Stimulated activated CD8-positive, alpha-beta memory T cell treated with anti-CD3 and anti-CD28 coated beads, Interleukin-4, amount 100 ng/mL, for 1 hour (primary cell): ENCODE measurements around the gene GEMIN7.

Source experiments
- DNase-seq, 2 donors: peaks; one replicate each; pipeline ENCODE4 v3.0.0-alpha.2; 2020; ENCODE audit warnings: low read depth in 2 of 2, low spot score in 1 of 2

The GEMIN7 gene

GRCh38 chr19:45059258-45059965 is 19.6 kb upstream of the GEMIN7 start:
- peak; percentile 72 to 75 for DNase-seq

DNA sequence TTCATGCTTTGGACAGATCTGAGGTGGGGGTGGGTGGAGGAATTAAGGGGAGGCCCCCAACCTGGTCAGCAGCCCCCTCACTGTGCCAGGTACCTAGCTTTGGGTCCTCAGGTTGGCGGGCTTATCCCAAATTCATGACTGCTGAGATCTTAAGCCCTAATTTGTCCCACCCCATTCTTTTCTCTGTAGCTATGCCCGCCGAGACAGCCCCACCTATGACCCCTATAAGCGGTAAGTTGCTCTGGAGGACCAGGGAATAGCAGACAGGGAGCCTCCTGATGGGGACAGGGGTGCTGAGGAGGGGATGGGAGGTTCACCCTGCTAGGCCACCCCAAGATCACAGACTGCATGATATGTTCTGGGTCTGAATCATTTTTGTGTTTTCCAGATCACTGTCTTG is 17.1 kb upstream of the GEMIN7 start:
- DNase-seq, result no peak

DNA sequence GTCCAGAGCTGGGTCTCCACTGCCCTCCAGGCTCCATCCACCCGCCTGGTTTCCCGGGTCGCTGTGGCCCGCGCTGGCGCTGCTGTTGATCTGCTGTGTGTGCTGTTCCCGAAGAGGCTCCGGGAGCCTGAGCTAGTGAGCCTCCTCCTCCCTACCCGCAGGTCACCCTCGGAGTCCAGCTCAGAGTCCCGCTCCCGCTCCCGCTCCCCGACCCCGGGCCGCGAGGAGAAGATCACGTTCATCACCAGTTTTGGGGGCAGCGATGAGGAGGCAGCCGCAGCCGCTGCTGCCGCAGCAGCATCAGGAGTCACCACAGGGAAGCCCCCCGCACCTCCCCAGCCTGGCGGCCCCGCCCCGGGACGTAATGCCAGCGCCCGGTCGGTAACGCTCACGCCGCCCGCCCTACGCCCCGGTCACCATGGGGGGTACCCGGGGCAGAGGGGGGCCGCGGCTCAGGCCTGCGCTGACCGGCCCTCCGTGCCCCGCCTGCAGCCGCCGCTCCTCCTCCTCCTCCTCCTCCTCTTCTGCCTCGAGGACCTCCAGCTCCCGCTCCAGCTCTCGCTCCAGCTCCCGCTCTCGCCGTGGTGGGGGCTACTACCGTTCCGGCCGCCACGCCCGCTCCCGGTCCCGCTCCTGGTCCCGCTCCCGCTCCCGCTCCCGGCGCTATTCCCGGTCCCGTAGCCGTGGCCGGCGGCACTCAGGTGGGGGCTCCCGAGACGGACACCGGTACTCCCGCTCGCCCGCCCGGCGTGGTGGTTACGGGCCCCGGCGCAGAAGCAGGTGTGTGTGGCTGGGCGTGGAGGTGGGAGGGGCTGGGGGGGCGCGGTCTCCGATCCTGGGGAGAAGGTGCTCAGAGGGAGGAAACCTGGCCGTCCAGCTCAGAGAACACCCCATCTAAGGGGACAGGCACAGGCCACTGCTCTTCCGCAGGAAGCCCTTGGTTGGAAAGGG is 14.9 kb upstream of the GEMIN7 start:
- DNase-seq, result no peak

DNA sequence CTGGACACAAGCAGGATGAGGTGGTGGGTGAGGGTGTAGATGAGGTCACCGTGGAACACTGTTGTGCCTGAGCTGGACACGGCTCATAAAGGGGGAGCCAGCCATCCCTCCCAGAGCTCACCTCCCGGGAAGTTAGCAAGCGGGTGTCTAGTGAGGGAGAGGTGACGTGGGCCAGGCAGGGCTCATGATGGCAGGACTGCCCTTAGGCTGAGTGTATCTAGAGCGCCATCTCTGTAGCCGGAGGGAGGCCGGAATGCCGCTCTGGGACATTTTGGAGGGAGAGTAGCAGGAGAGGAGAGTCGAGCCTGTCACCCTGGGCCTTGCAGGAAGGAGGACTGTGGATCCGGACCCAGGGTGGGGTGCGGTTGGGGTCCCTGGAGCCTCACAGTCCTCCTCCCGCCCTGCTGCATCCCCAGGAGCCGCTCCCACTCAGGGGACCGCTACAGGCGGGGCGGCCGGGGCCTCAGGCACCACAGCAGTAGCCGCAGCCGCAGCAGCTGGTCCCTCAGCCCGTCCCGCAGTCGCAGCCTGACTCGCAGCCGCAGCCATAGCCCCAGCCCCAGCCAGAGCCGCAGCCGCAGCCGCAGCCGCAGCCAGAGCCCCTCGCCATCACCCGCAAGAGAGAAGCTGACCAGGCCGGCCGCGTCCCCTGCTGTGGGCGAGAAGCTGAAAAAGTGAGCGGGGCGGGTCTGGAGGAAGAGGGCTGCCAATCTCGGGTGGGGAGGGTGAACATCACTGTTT is 12.0 kb upstream of the GEMIN7 start:
- no peak for DNase-seq

- DNase-seq, result no peak
These were observed 11.0 kb upstream of the GEMIN7 start for GRCh38 chr19:45068041-45068440.

GRCh38 chr19:45069056-45069455 is 10.0 kb upstream of the GEMIN7 start:
- no peak for DNase-seq

DNA sequence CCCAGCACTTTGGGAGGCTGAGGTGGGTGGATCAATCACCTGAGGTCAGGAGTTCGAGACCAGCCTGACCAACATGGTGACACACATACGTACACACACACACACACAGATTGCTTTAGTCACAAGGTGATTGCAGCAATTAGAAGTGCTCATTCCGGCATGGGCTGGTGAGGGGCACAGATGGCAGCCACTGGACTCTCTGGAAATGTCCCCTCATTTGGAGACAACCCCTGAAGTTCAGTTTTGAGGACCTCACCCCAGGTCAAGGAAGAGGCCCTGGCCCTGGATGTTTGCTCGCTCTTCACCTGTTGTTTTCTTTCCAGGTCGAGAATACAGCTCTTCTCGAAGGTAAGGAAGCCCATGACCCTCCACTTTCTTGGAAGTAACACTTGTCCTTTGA is 8.8 kb upstream of the GEMIN7 start:
- no peak for DNase-seq

GRCh38 chr19:45070861-45071544 is 8.1 kb upstream of the GEMIN7 start:
- DNase-seq, result no peak

DNA sequence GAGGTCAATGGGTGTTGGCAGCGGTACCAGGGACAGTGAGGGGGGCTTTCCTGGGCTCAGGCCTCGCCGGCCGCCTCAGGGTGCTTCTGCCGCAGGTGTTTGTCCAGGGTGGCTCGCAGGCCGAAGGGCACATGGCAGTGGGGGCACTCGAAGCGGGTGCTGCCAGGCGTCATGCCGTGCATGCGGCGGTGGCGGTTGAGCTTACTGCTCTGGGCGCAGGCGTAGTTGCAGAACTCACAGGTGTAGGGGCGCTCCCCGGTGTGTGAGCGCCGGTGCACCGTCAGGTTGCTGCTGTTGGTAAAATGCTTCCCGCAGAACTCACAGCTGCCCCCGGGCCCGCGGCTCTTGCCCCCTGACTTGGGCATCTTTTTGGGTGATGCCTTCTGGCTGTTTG is 7.5 kb upstream of the GEMIN7 start:
- no peak for DNase-seq

DNA sequence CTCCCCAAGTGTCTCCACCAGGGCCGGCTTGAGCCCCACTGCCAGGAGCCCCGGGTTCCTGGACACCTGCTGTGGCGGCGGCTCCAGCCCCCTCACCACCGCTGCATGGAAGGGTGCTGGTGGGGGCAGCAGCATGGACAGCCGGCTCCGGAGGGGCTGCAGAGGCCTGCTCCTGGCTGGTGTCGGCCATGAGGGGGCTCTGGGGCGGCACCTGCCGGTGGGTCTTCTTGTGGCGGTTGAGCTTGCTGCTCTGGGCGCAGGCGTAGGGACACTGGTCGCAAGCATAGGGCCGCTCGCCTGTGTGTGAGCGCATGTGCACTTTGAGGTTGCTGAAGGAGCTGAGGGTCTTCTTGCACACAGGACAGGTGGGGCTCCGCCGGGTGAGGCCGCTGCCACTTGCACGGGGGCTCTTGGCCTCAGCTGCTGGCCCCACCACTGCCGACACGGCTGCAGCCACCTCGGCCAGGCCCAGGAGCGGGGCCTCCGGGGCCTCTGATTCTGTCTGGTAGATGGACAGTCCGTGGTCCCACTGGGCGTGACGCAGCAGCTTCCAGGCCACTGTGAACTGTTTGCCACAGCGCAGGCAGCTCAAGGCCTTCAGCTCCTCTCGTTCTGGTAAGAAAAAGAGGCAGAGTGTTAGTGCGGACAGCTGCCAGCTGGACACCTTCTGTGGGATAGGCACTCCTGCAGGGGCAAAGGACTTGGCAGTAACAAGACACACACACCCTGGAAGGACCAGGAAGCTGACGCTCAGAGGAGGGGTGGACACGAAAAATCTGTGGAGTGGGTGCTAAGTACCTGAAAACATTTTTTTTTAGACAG is 6.9 kb upstream of the GEMIN7 start:
- DNase-seq, result no peak

DNA sequence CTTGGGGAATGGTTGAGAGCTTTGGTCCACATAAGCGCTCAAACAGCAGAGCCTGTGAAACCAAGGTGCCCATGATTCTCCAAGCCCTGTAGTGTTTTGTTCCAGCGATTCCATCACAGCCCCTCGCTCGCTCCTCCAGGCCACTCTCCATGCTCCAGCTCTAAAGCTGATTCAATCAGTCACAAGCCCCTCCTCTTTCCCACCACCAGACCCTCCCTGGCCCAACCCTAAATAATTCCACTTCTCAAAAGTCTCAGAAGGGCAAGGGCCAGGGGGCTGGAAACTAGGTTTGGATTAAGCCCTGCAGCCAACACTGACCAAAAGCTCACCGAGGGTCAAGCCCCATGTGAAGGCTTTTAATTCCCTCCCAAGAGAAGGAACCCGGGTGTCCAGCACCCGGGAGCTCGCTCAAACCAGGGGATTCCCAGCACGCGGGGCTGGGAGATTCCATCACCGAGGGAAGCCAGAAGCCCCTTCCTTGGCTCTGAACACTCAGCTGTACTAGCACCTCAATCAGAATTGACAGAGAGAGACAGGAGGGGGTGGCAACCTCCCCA is 4.2 kb upstream of the GEMIN7 start:
- no peak for DNase-seq

DNA sequence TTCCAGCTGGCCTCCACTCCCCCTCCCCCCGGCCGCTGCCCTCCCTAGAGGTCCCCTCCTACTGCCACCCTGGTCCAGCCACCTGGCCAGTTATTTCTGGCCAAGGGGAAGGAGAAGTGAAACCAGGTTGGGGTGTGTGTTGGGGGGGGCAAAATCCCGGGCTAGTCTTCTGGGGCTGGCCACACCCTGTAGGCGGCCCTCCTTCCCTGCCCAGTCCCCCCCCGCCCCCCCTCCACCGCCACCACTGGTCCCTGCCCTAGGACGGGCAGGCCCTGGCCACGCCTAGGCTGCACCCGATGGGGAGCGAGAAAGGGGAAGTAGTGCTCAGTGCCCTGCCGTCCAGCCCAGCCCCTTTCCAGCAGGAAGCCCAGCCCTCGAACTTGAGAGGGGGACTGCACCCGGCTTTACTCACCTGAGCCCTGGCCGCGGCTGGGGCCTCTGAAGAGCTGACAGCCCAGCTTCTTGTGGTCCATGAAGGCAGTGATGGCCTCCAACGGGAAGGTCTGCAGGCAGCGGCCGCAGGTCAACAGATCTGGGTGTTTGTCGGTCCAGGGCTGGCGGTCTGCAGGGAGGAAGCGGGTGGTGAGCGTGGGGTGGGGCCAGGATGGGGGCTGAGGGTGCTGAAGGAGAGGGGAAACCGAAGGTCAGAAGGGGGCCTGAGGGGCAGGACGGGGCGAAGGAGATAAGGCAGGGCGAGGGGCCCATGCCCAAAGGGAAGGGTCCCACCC is 3.6 kb upstream of the GEMIN7 start:
- DNase-seq, result no peak

DNA sequence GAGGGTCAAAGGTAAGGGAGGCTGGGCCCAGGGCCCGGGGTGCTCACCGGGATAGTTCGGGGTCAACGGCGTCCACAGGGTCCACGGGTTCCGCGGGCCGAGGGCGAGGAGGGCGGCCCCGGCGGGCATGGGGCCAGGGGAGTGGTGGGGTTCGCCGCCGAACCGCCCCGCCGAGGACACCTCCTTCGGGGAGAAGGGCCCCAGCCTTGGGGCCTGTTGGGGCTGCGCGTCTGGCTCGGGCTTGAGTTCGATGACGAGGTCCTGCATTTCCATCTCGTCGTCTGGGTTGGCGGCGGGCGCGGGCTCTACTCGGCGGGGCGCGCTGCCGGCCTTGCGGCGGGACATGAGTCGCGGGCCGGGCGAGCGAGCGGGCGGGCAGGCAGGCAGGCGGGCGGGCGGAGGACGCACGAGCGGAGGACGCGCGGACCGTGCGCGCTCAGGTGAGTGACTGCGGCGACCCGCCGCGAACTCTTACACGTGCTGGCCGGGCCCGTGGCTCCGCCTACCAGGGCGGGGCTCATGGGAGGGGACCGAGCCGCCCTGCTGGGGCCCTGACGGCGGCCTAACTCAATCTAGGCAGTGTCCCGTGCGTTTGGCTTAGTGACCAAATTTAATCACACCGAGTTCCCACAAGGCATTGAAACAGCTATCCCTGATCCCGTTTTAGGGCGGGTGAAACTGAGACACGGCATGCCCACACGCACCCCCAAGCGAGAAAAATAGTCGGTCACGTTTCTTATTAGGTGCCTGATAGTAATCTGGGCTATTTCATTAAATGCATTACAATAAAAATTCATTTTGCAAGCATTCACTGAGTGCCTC is 2.8 kb upstream of the GEMIN7 start, which contains the start of gene ZNF296:
ZNF296 (minus strand) TSS at position 450 of the 822 bp plus-strand sequence; CDS start at position 345, 105 bp downstream.
- peak in 1 of 2 donors; percentile 52 for DNase-seq

DNA sequence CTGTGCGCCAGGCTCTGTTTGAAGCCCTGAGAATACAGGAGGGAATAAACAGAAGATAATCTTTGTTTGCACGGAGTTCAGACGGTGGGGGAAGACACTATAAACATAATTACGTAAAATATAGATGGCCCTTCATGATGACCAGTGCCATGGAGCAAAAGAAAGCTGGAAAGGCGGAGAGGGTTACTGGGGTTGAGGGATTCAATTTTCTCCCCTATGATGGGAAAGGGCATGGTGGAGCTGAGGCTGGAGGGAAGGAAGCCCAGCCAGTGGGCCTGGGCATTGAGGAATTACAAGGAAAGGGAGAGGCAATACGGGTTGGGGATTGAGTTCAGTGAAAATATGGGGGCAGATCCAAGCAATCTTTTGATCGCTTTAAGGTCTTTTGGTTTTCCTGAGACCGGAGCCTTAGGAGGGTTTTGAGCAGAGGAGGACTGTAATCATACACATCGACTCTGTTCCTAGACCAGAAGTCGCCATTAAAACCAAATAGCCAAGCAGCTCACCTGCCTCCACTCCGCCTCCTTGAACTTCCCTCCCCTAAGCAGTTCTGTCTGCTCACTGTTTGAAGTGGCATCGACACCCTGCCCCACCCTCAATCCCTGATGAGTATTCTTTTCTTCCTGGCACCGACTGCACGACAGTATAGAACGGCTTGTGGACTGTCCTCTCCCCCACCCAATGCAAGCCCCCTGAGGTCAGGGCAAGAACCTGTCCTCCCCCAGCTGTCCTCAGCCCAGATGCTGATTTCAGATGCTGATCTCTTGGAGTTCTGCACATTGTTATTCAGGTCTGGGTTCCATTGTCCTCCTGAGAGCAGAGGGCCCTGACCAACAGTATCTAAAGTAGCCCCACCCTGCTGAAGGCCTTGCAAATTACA is 2.0 kb upstream of the GEMIN7 start:
- no peak for DNase-seq

DNA sequence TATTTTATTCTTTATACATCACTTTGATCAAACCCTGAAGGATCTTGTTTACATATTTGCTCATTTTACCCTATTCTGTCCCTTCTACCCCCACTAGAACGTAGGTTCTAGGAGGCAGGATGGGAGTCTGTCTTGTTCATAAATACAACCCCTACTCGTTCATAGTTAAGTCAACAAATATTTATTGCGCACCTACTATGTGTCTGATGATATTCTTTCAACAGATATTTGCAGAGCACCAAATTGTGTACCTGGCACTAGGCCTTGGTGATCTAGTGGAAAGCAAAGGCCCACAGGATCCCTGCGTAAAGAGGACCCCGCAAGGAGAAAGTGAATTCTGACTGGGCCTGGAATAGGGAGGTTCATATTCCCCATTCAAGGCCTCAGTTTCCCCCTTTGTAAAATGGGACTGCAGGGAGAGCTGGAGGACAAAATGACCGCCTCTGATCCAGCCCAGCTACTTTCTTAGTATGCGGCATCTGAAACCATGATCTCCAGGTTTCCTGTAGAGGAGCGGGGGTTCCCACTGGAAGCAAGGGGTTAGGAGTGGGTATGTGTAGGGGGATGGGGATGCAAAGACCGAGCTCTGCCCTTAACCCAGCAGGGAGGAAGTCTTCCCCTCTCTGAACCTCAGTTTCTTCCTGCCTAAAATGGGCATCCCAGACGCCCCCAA is 534 bp upstream of the GEMIN7 start:
- no peak for DNase-seq

GRCh38 chr19:45079911-45080370 is 881 bp downstream of the GEMIN7 start:
- DNase-seq, result no peak

- no peak for DNase-seq
These were observed 3.1 kb downstream of the GEMIN7 start for GRCh38 chr19:45082170-45082569.
